HG02763 (cell line): ENCODE data around the gene HEATR9.

Experiments
- ATAC-seq: cut with Tn5 transposase; IDR thresholded peaks from one replicate; pipeline ENCODE4 v1.9.1; 2021; ENCODE audit warnings: mild to moderate bottlenecking, moderate library complexity; ENCODE audit not compliant: unreplicated experiment

The HEATR9 gene

GRCh38 chr17:35867574-35867973 lies 1.1 kb downstream of the HEATR9 start:
- no peak for ATAC-seq

DNA sequence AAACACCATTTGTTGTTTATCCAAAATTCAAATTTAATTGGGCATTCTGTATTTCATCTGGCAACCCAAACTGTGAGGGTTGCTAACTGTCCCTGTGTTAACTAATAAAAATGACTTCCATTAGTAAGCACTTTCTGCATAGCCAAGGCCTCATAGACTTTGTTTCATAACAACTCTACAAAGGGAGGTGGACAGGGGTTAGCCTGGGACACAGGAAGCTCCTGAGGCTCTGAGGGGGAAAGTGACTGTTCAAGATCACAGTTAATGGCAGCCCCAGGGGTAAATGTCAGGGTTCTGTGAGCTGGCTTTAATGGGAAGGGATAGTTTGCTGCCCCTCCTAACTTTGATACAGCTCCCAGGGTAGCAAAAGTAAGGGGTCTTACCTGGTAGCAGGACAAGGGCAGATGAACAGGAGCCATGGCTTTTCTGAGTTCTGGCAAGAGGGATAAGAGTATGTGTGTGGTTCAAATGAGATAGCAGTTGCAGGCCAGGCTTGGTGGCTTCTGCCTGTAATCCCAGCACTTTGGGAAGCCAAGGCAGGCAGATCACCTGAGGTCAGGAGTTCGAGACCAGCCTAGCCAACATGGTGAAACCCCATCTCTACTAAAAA lies 2.2 kb downstream of the HEATR9 start:
- no peak for ATAC-seq

GRCh38 chr17:35865412-35866340 lies 3.0 kb downstream of the HEATR9 start:
- no peak for ATAC-seq

- no peak for ATAC-seq
Observed at GRCh38 chr17:35864853-35865252, 3.8 kb downstream of the HEATR9 start.

DNA sequence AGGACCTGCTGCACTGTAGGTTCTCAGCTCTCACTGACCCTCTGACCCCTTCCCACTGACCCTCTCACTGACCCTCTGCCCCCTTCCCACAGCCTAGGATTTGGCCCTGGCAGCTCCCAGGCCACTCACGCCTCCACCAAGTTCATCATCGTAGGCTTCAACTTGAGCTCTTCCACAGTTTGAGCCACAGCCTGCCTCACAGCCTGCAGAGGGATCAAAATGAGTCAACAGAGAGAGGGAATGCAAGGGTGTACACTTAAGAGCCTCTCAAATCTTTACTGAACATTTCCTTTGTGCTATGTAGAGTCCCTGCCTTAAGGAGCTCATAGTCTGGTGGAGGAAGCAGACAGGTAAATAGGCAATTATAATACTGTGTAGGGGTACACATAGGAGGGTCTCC lies 12.1 kb downstream of the HEATR9 start:
- no peak for ATAC-seq

DNA sequence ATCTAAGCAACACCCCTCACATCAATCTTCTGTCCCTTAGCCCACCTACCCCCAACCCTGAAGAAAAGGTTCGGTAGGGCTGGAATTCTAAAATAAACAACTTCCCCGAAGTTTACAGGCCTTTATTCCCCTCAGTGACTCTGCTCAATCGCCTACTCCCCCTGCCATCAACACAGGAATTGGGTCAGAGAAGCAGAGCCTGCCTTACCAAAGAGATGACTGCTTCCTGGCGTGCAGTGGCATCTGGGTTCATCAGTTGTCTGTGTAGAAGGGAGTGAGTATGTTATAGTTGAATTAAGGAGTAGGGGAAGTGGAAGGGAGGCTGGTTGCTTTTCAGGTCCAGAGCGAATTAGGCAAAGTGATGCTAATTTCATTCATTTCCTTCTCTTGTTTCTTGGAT lies 12.7 kb downstream of the HEATR9 start:
- no peak for ATAC-seq

DNA sequence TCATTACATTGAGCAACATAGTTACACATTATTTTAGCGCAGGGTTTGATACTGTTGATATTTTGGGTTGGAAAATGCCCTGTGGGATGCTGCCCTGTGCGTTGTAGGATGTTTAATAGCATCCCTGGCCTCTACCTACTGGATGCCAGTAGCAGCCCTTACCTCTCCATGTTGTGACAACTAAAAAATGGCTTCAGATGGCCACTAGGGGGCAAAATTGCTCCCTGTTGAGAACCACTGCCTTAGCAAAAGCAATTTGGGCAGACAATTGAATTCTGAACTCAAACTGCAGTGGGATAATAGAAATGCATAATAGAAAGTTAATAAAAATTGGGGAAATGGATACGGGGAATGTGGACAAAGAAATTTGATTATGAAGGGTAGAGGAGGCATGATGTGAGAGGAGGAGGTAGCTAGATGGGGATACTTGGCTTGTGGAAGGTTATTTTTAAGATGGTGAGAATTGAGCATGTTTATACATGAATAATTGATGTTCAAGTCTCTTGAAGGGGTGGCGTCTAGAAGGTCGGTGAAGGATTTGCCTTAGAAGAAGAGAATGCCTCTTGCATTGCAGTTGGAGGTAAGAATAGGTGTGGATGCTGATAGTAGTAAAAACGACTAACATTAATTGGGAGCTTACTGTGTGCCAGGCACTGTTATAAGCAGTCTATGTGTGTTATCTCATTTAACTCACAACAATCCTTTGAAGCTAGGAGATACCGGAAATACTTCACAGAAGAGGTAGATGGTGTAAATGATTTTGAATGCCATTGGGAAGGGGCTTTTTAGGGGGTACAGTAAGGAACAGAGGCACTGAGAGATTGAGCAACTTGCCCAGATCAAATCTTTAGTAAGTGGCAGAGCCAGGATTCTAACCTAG lies 19.0 kb downstream of the HEATR9 start:
- ATAC-seq, result no peak

- no peak for ATAC-seq
Observed at GRCh38 chr17:35847633-35848373, 20.9 kb downstream of the HEATR9 start.

DNA sequence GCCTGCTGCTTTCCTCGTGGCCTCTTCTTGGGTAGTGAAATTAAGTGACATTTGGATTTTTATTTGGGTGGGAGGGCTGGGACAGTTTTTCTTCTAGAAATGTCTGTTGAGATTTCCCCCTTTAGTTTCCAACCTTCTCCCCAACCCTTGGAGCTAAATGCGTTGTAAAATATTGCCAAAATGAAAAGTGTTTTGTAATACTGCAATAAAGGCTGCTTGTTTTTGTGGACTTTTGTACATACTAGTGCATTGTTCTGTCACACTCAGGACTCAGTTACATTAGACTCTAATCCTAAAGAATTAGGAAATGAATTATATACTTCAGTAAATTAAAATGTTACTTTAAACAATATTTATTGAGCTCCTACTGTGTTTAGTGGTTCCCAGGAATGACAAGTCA lies 21.7 kb downstream of the HEATR9 start:
- ATAC-seq, result no peak

DNA sequence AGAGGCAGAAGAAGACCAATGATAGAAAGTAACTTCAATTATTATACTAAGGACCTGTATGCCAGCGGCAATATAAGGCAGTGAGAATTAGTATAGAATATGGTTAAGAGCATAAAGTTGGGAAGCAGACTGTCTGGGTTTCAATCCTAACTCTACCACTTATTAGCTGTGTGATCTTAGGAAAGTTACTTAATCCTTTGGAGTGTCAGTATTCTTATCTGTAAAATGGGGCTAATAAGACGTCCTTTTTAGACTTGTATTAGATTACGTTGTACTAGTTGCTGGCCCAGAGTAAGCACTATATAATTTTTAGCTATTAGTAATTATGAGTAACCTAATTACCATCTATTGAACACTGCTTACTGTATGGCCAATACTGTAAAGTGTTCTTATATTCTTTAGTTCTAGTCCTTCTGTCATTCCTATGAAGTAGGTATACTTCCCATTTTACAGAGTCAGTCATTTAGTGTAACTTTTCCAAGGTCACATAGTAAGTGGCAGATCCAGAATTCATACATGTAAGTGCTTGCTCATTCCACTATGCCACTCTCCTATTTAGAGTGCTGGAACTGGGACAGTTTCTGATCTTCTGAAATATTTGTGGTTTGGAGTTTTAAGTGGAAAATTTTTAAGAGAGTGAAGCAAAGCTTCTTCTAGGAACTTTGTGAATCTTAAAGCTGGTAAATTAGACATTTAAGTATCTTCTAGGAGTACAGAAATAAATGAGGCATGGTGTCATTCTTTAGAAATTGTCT lies 22.5 kb downstream of the HEATR9 start:
- ATAC-seq, result no peak

DNA sequence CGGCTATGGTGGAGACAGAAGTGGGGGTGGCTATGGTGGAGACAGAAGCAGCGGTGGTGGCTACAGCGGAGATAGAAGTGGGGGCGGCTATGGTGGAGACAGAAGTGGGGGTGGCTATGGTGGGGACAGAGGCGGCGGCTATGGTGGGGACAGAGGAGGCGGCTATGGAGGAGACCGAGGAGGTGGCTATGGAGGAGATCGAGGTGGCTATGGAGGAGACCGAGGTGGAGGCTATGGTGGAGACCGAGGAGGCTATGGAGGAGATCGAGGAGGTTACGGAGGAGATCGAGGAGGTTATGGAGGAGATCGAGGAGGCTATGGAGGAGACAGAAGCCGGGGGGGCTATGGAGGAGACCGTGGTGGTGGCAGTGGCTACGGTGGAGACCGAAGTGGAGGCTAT lies 24.1 kb downstream of the HEATR9 start:
- ATAC-seq, result no peak

DNA sequence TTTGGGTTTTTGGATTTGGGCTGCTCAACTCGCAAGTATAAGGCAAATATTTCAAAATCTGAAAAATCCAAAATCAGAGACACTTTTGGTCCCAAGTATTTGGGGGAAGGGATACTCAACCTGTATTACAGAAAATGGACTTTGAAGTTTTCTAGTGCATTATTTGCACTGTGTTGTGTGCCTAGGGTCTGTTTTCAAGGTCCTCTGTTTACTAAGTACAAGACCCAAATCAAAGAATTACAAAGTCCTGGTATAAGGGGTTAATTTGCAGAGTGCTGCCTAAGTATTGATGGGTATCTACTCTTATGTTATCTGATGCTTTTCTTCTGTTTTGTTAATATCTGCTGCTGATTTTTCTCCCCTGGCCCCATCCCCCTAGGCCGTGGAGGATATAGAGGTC lies 25.0 kb downstream of the HEATR9 start:
- no peak for ATAC-seq

DNA sequence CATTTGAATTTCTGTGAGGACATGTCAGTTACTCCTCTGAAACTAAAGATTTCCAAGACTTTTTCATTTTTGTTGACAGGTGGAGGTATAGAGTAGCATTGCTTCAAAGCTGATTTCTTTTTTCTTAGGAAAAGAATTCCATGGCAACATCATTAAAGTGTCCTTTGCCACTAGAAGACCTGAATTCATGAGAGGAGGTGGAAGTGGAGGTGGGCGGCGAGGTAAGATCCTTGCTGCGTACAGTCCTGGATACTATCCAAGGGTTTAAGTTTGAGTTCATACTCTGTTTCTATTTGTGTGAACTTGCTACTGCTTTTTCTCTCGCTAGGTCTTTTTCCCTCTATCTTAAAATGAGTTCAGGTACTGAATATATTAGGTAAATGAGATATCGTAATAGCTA lies 26.5 kb downstream of the HEATR9 start:
- no peak for ATAC-seq

DNA sequence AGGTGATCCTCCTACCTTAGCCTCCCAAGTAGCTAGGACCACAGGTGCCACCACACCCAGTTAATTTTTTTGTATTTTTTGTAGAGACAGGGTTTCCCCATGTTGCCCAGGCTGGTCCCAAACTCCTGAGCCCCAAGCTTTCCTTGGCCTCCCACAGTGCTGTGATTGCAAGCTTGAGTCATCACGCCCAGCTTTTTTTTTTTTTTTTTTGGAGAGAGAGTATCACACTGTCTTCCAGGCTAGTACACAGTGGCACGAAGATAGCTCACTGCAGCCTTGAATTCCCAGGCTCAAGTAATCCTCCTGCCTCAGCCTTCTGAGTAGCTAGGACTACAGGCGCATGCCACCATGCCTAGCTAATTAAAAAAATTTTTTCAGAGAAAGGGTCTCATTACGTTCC lies 27.2 kb downstream of the HEATR9 start:
- ATAC-seq, result no peak

- no peak for ATAC-seq
Observed at GRCh38 chr17:35841101-35841500, 27.6 kb downstream of the HEATR9 start.

DNA sequence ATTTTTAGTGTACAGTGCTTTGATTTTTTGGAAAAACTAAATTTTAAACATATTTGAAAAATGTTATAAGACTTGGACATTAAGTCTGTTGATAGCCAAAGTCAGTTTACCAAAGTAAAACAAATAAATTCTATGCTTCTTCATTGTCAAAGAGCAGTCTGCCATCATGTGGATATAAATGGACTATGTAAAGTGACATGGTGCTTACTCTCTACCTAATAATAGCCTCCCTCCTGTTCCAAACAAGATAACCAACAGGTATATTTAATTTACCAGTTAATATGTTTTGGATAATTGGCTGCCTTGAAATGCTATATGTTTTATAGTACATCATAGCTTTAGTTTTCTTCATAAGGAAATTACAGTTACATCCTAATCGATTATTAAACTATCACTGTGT lies 43.5 kb downstream of the HEATR9 start:
- no peak for ATAC-seq

DNA sequence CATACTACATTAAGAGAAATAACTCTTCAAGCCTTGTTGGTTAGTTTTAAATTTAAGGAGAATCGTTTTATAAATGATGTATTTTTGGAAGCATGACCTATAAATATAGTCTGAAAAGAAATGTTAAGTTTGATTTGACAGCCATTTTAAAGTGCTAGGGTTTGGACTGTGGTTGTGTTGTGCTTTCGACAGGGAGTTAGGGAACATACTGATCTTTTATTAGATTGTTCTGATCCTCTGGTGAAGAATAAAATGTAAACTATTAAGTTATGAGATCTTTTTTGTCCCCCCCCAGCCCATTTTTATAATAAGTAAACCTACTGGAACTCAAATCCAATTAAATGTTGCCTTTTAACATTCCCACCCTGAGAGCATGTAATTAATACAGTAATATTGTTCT lies 47.4 kb downstream of the HEATR9 start:
- no peak for ATAC-seq

GRCh38 chr17:35819455-35819854 lies 49.2 kb downstream of the HEATR9 start:
- ATAC-seq, result no peak

DNA sequence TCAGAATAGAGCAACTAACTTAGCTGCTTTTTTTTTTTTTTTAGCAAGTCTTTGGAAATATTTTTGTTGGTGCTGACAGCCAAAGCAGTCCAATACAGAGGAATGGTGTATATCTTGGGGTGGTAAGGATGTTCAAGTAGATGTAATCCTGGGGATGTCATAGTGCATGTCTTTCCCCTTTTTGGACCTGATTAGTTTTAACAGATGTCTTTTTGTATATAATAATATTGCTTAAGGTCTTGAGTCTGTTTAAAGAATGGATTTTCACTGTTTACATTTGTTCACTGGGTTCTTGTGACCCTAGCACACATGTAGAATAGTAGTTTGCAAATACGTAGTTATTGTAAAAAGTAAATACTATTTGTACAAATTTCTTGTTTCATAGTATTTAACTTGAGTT lies 51.5 kb downstream of the HEATR9 start:
- ATAC-seq, result no peak

DNA sequence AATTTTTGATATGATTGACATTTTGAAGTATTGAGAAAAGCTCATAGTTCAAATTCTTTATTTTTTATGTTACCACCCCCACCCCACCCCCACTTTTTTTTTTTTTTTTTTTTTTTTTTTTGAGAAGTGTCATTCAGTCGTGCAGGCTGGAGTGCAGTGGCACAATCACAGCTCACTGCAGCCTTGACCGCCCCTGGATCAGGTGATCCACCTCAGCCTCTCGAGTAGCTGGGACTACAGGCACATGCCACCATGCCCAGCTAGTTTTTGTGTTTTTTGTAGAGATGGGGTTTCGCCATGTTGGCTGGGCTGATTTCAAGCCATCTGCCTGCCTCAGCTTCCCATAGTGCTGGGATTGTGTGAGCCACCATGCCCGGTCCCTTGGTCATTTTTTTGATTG lies 52.0 kb downstream of the HEATR9 start:
- ATAC-seq, result no peak
